ENCODE measurements around the gene POLK.
"Not testable (repeated sequence)": the region's sequence is repeated elsewhere in the genome, so short reads cannot be mapped to it uniquely, and the experiment has no call there.

POLK gene

DNA sequence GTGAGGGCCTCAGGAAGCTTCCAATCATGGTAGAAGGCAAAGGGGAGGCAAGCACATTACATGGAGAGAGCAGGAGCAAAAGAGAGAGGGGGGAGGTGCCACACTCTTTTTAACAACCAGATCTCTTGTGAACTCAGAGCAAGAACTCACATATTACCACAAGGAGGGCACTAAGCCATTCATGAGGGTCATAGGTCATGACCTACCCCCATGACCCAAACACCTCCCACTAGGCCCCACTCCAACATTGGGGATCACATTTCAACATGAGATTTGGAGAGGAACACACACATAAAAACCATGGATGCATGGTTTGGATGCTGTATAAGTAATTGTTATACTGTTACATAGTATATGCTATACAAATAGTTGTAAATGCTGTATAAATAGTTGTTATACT lies 17.5 kb downstream of the POLK start:
- Histone ChIP-seq H2BK12ac (ENCODE audit: low read length) (no peak overlapping the region), H4K8ac (ENCODE audit: low read depth, low read length) (no peak overlapping the region), H2AFZ (ENCODE audit: insufficient read depth, low read length, poor library complexity) (no peak overlapping the region), H3K36me3 (ENCODE audit: control insufficient read depth in 1 of 2, insufficient read depth in 2 of 2, low read length in 2 of 2) (no peaks in the 10 kb centered on the region), H3K9ac (ENCODE audit: low read length) (no peak overlapping the region), H2AK5ac (ENCODE audit: low read length) (no peak overlapping the region), H3K79me1 (ENCODE audit: low read length) (no peaks in the 10 kb centered on the region), H3K4me2 (ENCODE audit: low read length) (no peak overlapping the region), H2BK120ac (ENCODE audit: insufficient read depth, low read length, poor library complexity) (no peak overlapping the region), H3K79me2 (ENCODE audit: control insufficient read depth, insufficient read depth, low read length, poor library complexity) (no peaks in the 10 kb centered on the region), H3K14ac (ENCODE audit: low read length) (no peak overlapping the region), H3K18ac (ENCODE audit: low read length) (no peak overlapping the region), H3K9me3 (ENCODE audit: insufficient read depth, low read depth, low read length) (no peaks in the 10 kb centered on the region), H3K27ac (ENCODE audit: low read depth, low read length) (no peak overlapping the region), H3K27me3 (ENCODE audit: insufficient read depth, low read length) (no peaks in the 10 kb centered on the region), H2BK5ac (ENCODE audit: low read depth, low read length, poor library complexity) (no peak overlapping the region), H3K4me1 (ENCODE audit: control insufficient read depth in 1 of 2, insufficient read depth in 2 of 2, low read length in 2 of 2) (peaks cover 0 to 5% of the 10 kb centered on the region in 2 experiments), H3K4ac (ENCODE audit: low read depth, low read length) (no peak overlapping the region), H4K12ac (ENCODE audit: low read depth, low read length) (no peak overlapping the region), H3K4me3 (ENCODE audit: low read depth, low read length) (no peak overlapping the region), H4K91ac (ENCODE audit: low read depth, low read length) (no peak overlapping the region), H3K23ac (ENCODE audit: low read length) (no peak overlapping the region)
- DNase-seq = no peak

- Histone ChIP-seq H3K14ac (ENCODE audit: low read length) (no peak overlapping the region), H2AFZ (ENCODE audit: insufficient read depth, low read length, poor library complexity) (no peak overlapping the region), H3K4me3 (ENCODE audit: low read depth, low read length) (no peak overlapping the region), H4K8ac (ENCODE audit: low read depth, low read length) (no peak overlapping the region), H3K9ac (ENCODE audit: low read length) (no peak overlapping the region), H3K4me2 (ENCODE audit: low read length) (no peak overlapping the region), H3K23ac (ENCODE audit: low read length) (no peak overlapping the region), H3K4me1 (ENCODE audit: control insufficient read depth in 1 of 2, insufficient read depth in 2 of 2, low read length in 2 of 2) (peaks cover 4 to 11% of the 10 kb centered on the region in 2 experiments), H4K12ac (ENCODE audit: low read depth, low read length) (no peak overlapping the region), H2BK5ac (ENCODE audit: low read depth, low read length, poor library complexity) (no peak overlapping the region), H3K36me3 (ENCODE audit: control insufficient read depth in 1 of 2, insufficient read depth in 2 of 2, low read length in 2 of 2) (no peaks in the 10 kb centered on the region), H3K27ac (ENCODE audit: low read depth, low read length) (no peak overlapping the region), H3K18ac (ENCODE audit: low read length) (no peak overlapping the region), H3K4ac (ENCODE audit: low read depth, low read length) (no peak overlapping the region), H3K79me1 (ENCODE audit: low read length) (no peaks in the 10 kb centered on the region), H2AK5ac (ENCODE audit: low read length) (no peak overlapping the region), H3K79me2 (ENCODE audit: control insufficient read depth, insufficient read depth, low read length, poor library complexity) (no peaks in the 10 kb centered on the region), H2BK12ac (ENCODE audit: low read length) (no peak overlapping the region), H3K9me3 (ENCODE audit: insufficient read depth, low read depth, low read length) (no peaks in the 10 kb centered on the region), H3K27me3 (ENCODE audit: insufficient read depth, low read length) (no peaks in the 10 kb centered on the region), H4K91ac (ENCODE audit: low read depth, low read length) (no peak overlapping the region), H2BK120ac (ENCODE audit: insufficient read depth, low read length, poor library complexity) (no peak overlapping the region)
- DNase-seq = no peak
- WGBS (ENCODE audit: extremely low coverage, insufficient coverage, insufficient read length) = no CpG with 5 or more reads among the region's 2 CpGs
These were observed 20.5 kb downstream of the POLK start for GRCh38 chr5:75532190-75532589.

GRCh38 chr5:75533716-75534115 lies 22.0 kb downstream of the POLK start:
- H2AFZ ChIP-seq (ENCODE audit: insufficient read depth, low read length, poor library complexity); H3K79me1 ChIP-seq (ENCODE audit: low read length); H2AK5ac ChIP-seq (ENCODE audit: low read length); H3K4me2 ChIP-seq (ENCODE audit: low read length); H3K9ac ChIP-seq (ENCODE audit: low read length); H3K36me3 ChIP-seq (ENCODE audit: control insufficient read depth in 1 of 2, insufficient read depth in 2 of 2, low read length in 2 of 2); H4K91ac ChIP-seq (ENCODE audit: low read depth, low read length); H4K12ac ChIP-seq (ENCODE audit: low read depth, low read length); H3K79me2 ChIP-seq (ENCODE audit: control insufficient read depth, insufficient read depth, low read length, poor library complexity); H3K18ac ChIP-seq (ENCODE audit: low read length); H3K4ac ChIP-seq (ENCODE audit: low read depth, low read length); H3K27ac ChIP-seq (ENCODE audit: low read depth, low read length); H2BK12ac ChIP-seq (ENCODE audit: low read length); H3K23ac ChIP-seq (ENCODE audit: low read length); H3K27me3 ChIP-seq (ENCODE audit: insufficient read depth, low read length); H4K8ac ChIP-seq (ENCODE audit: low read depth, low read length); H3K9me3 ChIP-seq (ENCODE audit: insufficient read depth, low read depth, low read length); H2BK5ac ChIP-seq (ENCODE audit: low read depth, low read length, poor library complexity); H2BK120ac ChIP-seq (ENCODE audit: insufficient read depth, low read length, poor library complexity); H3K14ac ChIP-seq (ENCODE audit: low read length); H3K4me3 ChIP-seq (ENCODE audit: low read depth, low read length): not testable (repeated sequence)
- peaks cover 4 to 11% of the 10 kb centered on the region in 2 experiments for H3K4me1 ChIP-seq (ENCODE audit: control insufficient read depth in 1 of 2, insufficient read depth in 2 of 2, low read length in 2 of 2)
- peak; percentile 14 to 52 for DNase-seq
- no CpG with 5 or more reads among the region's 1 CpG for WGBS (ENCODE audit: extremely low coverage, insufficient coverage, insufficient read length)

- no peak overlapping the region for H3K23ac ChIP-seq (ENCODE audit: low read length)
- H3K79me1 ChIP-seq (ENCODE audit: low read length) = no peaks in the 10 kb centered on the region
- no peaks in the 10 kb centered on the region for H3K79me2 ChIP-seq (ENCODE audit: control insufficient read depth, insufficient read depth, low read length, poor library complexity)
- H3K9me3 ChIP-seq (ENCODE audit: insufficient read depth, low read depth, low read length) = no peaks in the 10 kb centered on the region
- WGBS (ENCODE audit: extremely low coverage, insufficient coverage, insufficient read length) = no CpG with 5 or more reads among the region's 2 CpGs
- no peak overlapping the region for H2AK5ac ChIP-seq (ENCODE audit: low read length)
- no peak overlapping the region for H3K14ac ChIP-seq (ENCODE audit: low read length)
- no peak overlapping the region for H3K18ac ChIP-seq (ENCODE audit: low read length)
- H3K36me3 ChIP-seq (ENCODE audit: control insufficient read depth in 1 of 2, insufficient read depth in 2 of 2, low read length in 2 of 2) = no peaks in the 10 kb centered on the region
- no peaks in the 10 kb centered on the region for H3K27me3 ChIP-seq (ENCODE audit: insufficient read depth, low read length)
- no peak overlapping the region for H2BK5ac ChIP-seq (ENCODE audit: low read depth, low read length, poor library complexity)
- no peak overlapping the region for H3K4ac ChIP-seq (ENCODE audit: low read depth, low read length)
- H4K12ac ChIP-seq (ENCODE audit: low read depth, low read length) = no peak overlapping the region
- no peak overlapping the region for H3K27ac ChIP-seq (ENCODE audit: low read depth, low read length)
- no peak overlapping the region for H3K4me3 ChIP-seq (ENCODE audit: low read depth, low read length)
- H4K91ac ChIP-seq (ENCODE audit: low read depth, low read length) = no peak overlapping the region
- H3K9ac ChIP-seq (ENCODE audit: low read length) = no peak overlapping the region
- H2AFZ ChIP-seq (ENCODE audit: insufficient read depth, low read length, poor library complexity) = no peak overlapping the region
- DNase-seq = no peak
- no peak overlapping the region for H4K8ac ChIP-seq (ENCODE audit: low read depth, low read length)
- no peak overlapping the region for H3K4me2 ChIP-seq (ENCODE audit: low read length)
- H2BK12ac ChIP-seq (ENCODE audit: low read length) = no peak overlapping the region
- no peak overlapping the region for H2BK120ac ChIP-seq (ENCODE audit: insufficient read depth, low read length, poor library complexity)
- peaks cover 4 to 8% of the 10 kb centered on the region in 2 experiments for H3K4me1 ChIP-seq (ENCODE audit: control insufficient read depth in 1 of 2, insufficient read depth in 2 of 2, low read length in 2 of 2)
These were observed 23.0 kb downstream of the POLK start for GRCh38 chr5:75534734-75535133.

All from trophoblast cell (in vitro differentiated cells and primary cell).